ENCODE results near the gene IL2RA.
"Not testable (repeated sequence)": the region's sequence is repeated elsewhere in the genome, so short reads cannot be mapped to it uniquely, and the experiment has no call there.

IL2RA gene

GRCh38 chr10:6062101-6062771 is at the start of gene IL2RA:
Gene IL2RA (minus strand): TSS chr10:6062367. CDS start chr10:6062151, 216 bp downstream.
- DNase-seq: no peak

- no peak for DNase-seq
Measured at GRCh38 chr10:6110136-6110535, 48.0 kb upstream of the IL2RA start.

- no peak for DNase-seq
Measured at GRCh38 chr10:6109444-6109775, 47.2 kb upstream of the IL2RA start.

- DNase-seq: no peak
Measured at GRCh38 chr10:6108631-6109443, 46.7 kb upstream of the IL2RA start.

GRCh38 chr10:6108072-6108471 is 45.9 kb upstream of the IL2RA start:
- no peak for DNase-seq

GRCh38 chr10:6107616-6108015 is 45.4 kb upstream of the IL2RA start:
- DNase-seq: not testable (repeated sequence)

- DNase-seq: no peak
Measured at GRCh38 chr10:6103591-6103990, 41.4 kb upstream of the IL2RA start.

GRCh38 chr10:6102128-6102527 is 40.0 kb upstream of the IL2RA start:
- DNase-seq: no peak

- no peak for DNase-seq
Measured at GRCh38 chr10:6101181-6101580, 39.0 kb upstream of the IL2RA start.

GRCh38 chr10:6100370-6100769 is 38.2 kb upstream of the IL2RA start:
- DNase-seq: no peak

GRCh38 chr10:6098156-6098555 is 36.0 kb upstream of the IL2RA start:
- no peak for DNase-seq

GRCh38 chr10:6097063-6097462 is 34.9 kb upstream of the IL2RA start:
- no peak for DNase-seq

GRCh38 chr10:6095810-6096570 is 33.8 kb upstream of the IL2RA start:
- DNase-seq: no peak

GRCh38 chr10:6092731-6093130 is 30.6 kb upstream of the IL2RA start:
- no peak for DNase-seq

- no peak for DNase-seq
Measured at GRCh38 chr10:6091630-6092029, 29.5 kb upstream of the IL2RA start.

- DNase-seq: no peak
Measured at GRCh38 chr10:6089334-6090219, 27.4 kb upstream of the IL2RA start.

- DNase-seq: peak; percentile 71
Measured at GRCh38 chr10:6088721-6089333, 26.7 kb upstream of the IL2RA start, which contains the start of gene RBM17. Gene RBM17 (plus strand): TSS chr10:6089034. CDS start chr10:6097066, 8,032 bp downstream.

GRCh38 chr10:6086375-6087233 is 24.4 kb upstream of the IL2RA start:
- DNase-seq: peak; percentile 27

- DNase-seq: no peak
Measured at GRCh38 chr10:6083523-6084475, 21.6 kb upstream of the IL2RA start.

All from NCI-H510A (cell line).